Ecto neural progenitor cell (in vitro differentiated cells): ENCODE measurements around the gene ADAM22.

ENCODE experiments used
- DNase-seq: peaks from one replicate; pipeline ENCODE4 v3.0.0-alpha.2; 2018; ENCODE audit warnings: low spot score

ADAM22 gene

DNA sequence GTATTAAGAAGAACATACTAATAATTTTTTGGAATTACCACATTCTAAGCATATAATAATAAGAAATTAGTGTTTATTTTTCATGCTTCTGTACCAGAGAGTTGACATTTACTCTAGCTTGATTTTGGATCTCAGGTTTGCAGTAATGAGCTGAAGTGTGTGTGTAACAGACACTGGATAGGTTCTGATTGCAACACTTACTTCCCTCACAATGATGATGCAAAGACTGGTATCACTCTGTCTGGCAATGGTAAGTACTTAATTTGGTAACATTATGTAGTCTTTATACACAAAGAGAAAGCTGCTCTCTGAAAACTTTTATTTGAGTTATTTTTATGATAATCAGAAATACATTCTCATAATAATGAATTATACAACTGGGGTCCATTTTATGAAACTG is 231.6 kb downstream of the ADAM22 start:
- DNase-seq = no peak

DNA sequence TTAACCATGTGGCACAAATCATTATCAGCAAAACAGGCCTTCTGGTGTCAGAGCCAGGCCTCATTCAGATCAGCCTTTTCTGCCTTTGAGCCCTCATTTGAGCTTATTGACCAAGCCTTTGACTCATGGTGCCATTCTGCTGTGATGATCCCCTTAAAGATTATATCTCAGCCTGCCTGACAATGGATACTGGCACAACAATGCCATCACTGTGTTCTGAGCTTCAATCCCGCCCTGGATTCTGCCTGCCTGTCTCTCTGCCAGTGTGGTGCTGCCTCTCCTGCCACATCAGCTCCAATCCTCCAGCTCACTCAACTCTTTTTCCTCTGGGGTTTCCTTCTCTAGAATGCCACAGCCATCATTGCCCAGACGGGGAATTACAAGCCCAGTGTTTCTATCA is 233.2 kb downstream of the ADAM22 start:
- DNase-seq = no peak

DNA sequence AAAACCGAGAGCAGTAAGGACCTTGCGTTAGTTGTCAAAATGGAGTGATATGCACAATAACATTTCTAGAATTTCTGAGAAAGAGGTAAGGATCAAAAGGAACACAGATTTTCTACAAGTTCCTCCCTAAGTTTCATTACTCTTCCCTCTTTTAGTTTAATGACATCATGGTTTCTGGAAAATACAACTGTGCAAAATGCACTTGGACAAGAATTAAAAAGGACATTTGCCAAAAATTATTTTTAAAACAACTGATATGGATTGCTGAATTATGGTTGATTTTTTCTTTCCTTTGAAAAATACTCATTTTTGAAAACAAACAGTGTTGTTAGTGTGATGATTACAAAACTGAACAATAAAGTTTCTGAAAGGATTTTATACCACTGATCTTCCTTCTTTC is 233.7 kb downstream of the ADAM22 start:
- DNase-seq = no peak

DNA sequence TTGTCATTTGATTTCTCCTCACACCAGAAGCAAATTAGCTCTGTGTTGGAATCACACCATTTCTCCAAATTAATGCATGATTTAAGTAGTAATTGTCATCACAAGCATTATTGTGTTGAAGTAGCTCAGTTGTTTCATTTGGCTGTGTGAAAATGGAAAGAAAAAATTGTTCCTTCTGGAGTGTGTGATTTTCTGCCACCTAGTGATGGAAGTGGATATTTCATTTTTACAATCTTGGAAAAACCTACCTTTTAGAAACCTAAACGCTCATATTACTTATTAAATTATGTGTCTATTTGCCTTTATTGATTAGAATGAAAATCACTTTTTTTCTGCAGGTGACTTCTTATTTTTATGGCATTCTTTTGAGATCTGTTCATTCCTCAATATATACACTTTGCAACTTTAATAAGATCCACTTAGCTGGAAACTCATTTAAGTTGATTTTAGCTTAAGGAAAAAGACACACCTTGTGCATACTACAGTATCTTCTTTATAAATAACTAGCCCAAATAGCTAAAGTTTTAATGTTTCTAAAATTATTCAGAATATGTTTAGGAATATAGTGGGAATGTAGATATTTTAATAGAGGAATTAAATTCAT is 235.8 kb downstream of the ADAM22 start:
- no peak for DNase-seq

DNA sequence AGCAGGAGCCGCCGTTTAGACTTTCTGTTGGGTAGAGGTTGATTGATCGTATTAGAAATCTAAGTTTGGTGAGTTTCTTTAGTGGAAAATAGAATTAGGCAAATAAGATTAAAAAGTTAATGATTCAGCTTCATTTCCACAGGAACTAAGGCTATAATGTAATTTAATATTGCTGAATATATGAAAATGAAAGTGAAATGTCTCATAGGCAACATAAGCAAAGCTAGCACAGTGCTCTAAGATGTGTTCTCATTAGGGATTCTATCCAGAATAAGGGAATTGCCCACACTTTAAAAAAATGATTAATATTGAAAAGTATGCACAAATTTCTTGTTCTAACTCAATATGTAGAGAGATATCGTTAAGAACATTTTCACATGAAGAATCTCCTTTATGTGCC is 238.8 kb downstream of the ADAM22 start:
- DNase-seq = no peak

DNA sequence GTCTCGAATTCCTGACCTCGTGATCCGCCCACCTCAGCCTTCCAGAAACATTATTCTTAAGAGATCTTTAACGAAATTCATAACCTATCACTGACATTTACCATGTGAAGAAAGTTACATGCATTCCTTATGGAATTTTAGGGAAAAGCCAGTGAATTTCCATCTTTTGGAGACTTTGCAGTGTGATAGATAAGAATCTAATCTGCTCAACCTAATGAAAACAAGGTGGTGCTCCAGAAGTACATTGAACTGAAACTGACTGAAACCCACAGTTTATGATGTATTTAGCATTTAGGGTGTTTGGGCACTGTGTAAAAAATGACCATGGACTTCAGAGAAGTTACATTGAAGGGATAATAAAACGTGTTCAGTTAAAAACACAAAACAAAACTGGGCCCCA is 242.1 kb downstream of the ADAM22 start:
- no peak for DNase-seq

DNA sequence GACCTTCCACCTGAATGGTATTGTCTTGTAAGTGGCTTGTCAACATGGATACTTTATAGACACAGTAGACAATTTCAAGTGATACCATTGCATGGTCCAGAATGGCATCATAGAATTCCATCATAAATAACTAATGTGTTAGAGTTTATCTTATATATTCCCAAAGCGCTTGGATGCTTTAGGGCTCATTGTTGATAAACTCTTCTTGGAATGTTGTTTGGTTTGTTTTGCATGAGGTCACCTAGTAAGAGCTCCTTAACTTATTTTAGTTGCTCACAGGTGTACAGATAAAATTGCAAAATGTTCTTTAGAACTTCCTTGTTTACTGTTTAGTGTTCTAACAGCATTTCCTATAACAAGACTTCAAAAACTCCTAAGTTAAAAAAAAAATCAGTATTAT is 249.0 kb downstream of the ADAM22 start:
- DNase-seq = no peak

DNA sequence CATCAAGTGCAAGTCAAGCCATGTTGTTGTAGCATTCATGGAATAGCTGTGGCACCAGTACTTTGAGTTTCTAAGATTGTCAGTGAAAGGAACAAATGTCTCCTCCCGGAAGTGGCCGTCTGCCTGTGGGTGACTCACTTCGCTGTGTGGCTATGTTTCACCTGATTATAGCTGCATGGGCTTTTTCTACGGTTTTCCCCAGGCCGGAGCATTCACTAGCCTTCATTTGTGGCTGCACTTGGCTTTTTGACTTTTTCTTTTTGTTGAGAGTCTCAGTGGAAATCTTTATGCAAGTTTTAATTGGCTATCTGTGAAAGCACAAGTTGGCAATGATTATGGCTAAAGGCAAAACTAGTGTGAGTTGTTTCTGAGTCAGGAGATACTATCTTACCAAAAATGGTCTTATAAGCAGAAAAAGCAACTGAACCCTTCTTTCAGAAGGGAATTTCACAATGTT is 250.8 kb downstream of the ADAM22 start:
- no peak for DNase-seq

DNA sequence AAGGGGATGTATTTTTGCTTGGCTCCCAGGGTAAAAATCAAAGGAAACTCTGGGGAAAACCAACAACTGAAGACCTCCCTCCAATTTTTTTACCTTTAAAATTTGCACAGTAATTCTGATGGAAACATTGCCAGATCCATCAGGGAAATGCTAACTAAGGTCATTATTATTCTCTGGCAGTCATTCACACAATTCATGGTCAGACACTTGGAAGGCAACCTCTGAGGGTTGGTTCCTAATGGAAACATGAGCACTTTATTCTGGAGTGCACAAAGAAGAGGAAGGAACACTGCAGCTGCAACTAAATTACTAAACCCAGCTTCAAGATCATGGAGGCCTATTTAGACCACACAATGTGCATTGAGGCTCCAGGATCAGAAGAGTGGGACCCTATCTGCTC is 251.6 kb downstream of the ADAM22 start:
- no peak for DNase-seq

DNA sequence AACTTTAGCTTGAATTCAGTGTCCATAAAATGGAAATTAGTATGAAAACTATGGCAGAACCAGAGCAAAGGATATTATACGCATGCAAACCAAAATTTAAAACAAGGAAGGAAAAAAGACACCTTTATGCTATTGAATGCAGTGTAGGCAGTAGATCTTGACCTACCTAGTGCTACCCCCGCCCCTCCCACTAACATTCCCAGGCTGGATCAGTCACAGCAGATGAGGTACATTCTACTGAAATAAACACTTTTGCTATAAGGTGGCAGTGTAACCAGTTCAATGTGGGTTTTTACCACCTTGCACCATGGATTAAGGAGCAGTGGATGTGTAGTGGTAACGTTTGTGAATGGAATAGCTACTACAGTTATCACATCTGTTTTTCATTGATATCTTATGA is 257.9 kb downstream of the ADAM22 start:
- no peak for DNase-seq

DNA sequence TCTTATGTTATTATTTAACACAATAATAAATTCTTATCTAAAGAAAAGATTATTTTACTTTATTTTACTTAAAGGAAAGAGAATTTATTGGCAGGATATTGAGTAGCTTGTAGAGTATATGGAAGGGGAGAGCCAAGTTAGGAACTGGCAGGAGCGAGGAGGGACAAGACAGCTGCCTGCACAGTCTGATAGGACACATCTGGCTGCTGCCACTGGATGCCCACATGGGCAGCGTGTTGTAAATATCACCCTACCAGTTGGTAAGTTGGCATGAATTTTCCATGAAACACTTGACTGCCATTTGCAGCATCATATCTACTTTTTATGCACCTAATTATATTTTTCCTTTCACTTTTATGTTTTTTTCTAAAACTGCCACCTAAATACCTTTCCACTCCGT is 266.2 kb downstream of the ADAM22 start:
- DNase-seq = no peak

DNA sequence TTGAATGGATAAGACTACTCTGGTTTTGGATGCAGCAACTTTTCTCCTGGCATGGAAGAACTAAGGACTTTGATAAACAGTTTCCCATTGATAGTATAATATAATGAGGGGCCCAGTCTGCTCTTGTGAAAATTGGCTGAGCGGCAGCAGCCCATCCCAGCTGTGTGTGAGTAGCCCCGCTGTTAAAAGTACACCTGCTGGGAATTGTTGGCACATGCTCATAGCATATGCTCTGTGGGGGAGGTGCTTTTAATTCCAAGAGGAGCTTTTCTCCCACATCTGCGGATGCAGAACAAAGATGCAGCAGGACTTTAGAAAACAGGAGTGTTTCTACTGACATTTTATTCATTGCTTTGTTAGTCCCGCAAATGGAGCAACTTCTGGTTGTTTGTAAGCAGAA is 266.7 kb downstream of the ADAM22 start:
- no peak for DNase-seq

DNA sequence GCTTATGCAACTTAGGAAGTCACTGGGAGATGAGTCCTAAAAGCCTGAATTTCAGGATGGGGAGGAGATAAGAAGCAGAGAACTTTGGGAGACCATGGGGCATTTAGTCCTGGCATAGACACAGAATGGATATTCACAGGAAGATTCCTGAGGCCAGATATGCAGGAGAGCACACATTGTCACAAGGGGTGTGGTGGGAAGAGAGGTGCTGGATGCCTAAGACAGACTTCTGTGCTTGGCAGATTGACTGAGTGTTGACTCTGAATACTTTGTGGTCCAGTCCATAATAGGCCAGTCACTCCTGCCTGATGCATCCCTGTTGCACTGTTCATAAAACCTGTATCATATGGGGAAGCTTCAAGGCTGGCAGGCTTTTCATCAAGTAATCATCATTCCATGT is 267.3 kb downstream of the ADAM22 start:
- no peak for DNase-seq

DNA sequence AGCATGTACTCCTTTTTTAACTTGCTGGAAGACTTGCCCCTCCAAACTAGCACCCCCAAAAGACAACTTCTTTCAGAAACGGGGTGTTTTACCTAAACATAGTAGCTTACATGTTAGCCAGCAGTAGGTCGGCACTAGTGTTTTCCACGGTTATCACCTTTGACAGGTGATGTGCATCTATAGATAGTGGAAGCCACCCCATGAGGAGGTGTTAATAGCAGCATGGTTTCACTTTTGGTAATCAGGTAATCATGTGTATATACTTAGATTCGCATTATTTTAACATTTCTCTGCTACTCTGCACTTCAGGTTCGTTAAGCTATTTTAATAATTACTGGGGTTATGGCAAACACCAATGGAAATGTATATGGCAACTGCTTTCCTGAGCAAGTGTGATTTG is 268.2 kb downstream of the ADAM22 start:
- no peak for DNase-seq

DNA sequence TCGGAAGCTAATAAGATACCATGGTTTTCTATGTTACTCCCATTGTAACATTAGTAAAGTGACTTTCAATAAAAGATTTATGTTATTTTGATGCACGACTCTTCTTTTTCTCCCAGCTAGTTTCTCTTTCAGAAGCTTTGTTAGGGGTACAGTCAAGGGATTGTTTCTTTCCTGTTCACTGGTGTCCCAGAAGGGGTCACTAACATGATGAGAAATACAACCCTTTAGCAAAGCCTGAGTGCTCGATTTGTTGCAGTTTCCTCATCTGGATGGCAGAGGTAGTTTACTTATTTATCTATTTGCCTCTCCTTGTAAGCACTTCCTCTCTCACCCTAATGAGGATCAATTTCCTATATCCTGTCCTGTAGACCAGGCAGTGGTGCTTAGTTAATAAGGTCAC is 268.7 kb downstream of the ADAM22 start:
- no peak for DNase-seq

DNA sequence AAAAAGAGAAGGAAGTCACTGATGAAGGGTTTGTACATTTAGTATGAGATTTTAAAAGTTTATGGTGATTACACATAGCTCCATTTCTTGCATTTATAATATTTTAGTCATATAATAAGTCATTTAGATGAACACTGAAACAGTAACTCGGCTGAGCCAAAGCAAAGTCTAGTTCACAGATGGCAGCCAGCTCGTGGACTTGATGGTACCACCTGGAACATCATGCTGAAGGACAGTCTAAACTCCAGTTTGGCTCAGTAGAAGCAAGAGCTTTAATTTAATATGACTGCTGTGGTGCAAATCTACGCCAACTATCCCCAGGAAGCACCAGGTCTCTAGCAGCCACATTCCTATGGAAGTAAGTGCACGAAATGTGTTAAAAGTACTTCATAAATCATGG is 269.4 kb downstream of the ADAM22 start:
- no peak for DNase-seq

DNA sequence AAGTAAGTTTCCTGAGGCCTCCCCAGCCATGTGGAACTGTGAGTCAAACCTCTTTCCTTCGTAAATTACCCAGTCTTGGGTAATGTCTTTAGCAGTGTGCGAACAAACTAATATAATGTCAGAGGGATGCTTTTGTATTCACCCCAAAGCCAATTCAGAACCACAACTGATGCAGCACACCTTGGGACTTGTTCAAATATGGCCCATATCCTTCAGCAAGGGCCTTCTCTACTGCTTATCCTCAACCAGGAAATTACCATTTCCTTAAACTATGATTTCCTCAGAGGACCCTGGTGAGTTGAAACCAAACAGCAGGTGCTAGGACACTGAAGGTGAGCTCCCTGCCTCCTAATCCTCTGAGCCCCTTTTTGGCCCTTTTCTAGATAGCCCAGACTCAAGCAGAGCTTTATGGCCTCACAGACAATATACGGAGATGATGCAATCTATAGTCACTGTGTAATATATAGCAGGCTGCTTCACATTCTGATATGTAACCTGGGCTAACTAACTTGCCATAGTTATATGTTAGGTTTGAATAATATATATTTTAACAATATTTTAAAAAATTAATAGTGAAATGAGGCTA is 270.6 kb downstream of the ADAM22 start:
- no peak for DNase-seq

DNA sequence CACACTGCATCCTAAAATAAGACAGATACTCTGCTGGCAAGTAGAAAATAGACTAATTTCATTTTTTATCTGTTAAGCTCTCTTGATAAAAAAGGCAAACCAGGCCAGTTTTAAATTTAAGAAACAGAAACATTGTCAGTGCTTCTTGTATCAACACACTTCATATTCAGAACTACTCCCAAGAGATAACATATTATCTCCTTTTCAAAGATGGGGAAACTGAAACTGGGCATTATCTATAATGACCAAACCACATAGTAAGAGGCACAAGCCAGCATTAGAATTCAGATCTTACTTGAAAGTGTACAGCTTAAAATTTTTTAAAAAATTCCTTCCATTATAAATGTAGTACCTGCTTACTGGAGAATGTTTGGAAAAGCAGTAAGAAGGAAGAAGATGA is 271.1 kb downstream of the ADAM22 start:
- no peak for DNase-seq

DNA sequence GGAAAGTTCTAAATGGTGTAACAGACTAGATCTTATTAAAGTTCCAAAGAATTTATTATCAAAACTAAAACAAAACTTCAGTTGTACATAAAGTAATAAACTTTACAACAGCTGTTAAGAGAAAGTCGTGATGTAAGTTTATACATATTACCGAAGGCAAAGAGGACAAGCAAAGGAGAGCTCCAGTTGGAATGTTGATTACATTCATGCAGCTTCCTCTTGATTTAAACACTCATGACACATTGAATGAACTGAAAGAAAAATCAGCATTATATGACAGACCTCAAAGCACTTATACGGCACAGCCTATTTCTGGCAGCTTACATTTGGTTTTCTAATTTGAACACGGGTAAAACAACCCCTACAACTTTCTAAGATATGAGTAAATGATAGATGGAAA is 272.2 kb downstream of the ADAM22 start:
- no peak for DNase-seq

DNA sequence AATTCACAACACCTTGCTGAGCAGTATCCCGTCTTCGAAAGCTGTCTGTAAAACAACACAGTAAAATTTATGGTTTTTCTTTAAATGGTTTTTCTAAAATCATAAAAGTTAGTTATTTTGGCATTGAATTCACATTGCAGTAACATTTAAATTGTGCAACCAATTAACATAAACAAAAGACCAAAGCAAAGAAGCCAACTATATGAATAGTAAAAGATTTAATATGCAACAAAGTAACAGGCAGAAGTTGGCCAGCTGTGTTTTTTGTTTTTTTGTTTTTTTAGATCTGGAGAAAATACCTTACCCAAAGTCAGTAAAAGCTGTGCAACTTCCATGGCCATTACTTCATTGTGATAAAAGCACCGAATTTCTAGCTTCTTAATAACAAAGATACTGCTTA is 274.5 kb downstream of the ADAM22 start:
- DNase-seq = no peak

DNA sequence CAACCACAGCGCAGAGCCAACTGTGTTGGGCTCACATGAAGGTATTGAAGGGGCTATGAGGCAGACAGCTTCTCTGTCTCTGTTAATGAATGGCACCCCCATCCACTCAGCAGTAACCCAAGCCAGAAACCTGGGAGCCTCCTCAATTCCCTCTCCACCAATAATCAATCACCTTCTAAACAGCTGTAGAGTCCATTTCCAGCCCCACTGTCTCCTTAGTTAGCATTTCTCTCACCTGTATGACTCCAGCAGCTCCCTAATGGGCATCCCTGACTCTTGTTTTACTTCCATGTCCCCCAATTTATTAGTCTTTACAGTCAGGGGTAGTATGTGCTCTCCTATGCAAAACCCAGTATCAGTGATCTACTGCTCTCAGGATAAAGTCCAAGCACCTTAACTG is 278.9 kb downstream of the ADAM22 start:
- DNase-seq = no peak

DNA sequence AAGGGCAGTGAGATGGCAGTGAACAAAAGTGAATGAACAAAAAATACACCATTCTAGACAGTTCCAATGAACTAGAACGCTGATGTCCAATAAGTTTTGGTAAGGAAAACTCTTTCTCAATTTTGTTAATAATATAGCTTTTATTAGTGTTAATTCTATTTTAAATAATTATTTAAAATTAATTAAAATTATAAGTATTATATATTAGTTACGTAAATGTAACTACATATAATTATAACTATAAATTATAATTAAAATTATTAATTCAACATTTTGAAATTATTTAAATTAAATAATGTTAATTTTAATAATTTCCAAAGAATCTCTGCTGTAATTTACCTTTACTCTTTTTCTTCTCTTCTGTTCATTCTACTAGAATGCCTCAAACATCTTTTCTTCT is 280.4 kb downstream of the ADAM22 start:
- DNase-seq = no peak

DNA sequence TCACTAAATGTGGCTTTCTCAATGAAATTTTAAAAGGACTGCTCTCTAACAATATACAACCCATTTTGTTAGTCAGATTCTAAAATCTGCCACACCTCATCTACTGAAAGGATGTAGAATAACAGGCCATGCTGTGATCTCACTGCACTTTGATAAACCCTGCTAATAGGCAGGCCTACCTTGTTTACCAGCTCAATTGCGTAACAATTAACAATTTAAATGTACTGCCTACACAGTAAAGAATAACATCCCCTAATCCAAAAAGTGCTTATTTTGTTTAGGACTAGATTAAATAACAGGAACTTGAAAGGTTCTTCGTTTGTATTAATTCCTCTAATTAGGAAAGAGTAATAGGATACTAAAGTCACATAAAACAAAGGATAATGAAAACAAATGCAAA is 281.2 kb downstream of the ADAM22 start:
- no peak for DNase-seq

DNA sequence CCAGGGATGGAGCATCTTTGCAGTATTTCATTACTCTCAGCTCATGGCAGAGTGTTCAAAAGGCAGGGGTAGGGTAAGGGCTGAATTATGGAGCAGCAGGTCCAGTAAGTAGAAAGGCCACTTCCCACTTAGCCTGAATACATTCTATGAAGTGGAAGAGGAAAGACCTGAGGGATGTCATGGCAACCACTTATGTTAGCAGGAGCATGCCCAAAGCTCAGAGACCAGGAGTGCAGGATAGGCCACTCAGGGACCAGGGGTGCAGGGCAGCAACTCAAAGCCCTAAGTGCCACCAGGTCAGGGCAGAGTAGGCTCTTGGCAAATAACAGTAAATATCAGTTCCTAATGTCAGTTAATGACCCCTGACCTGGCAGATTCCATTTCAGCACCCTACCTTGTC is 282.2 kb downstream of the ADAM22 start:
- no peak for DNase-seq
